Cardiac fibroblast (primary cell): Measurements from ENCODE around the gene STAU1.
"Not testable (repeated sequence)": the region's sequence is repeated elsewhere in the genome, so short reads cannot be mapped to it uniquely, and the experiment has no call there.

Experiments used
- DNase-seq, 2 donors: peaks; one replicate each; pipeline versions ENCODE4 v3.0.0 to v3.0.0-alpha.2; 2010; ENCODE audit warnings: low read depth in 2 of 2
- H3K4me3 ChIP-seq, 2 donors: replicated peaks in 1 of 2; 1 replicate in 1 of 2; 2 replicates in 1 of 2; pipeline ENCODE4 v1.5.1; 2011; ENCODE audit warnings: low read depth in 2 of 2, low read length in 2 of 2, mild to moderate bottlenecking in 2 of 2, moderate library complexity in 1 of 2
- TF ChIP-seq, protein P1 (sequence below): IDR thresholded peaks from one replicate; pipeline ENCODE4 v1.5.1; 2011; ENCODE audit warnings: low read depth, mild to moderate bottlenecking, low read length, inconsistent platforms

STAU1 gene

DNA sequence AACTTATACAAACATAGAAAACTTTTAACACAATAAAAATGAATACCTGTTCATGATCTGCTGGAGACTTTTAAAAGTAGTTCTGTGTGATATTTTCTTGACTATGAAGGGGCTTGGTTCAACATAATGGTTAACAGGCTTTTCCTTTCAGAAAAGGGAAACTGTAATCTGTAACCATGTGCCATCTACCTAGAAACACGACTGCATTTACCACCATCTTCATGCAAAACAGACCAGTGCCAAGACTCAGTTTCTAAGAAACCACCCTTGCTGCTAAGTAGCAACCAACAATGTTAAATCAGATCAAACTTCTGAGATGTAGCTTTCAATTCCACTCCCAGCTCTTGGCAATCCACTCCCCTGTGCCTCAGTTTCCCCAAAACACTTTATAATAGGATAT is 15.7 kb downstream of the STAU1 start:
- H3K4me3 ChIP-seq: no peak overlapping the region
- no peak for DNase-seq
- TF ChIP-seq, protein P1, sequence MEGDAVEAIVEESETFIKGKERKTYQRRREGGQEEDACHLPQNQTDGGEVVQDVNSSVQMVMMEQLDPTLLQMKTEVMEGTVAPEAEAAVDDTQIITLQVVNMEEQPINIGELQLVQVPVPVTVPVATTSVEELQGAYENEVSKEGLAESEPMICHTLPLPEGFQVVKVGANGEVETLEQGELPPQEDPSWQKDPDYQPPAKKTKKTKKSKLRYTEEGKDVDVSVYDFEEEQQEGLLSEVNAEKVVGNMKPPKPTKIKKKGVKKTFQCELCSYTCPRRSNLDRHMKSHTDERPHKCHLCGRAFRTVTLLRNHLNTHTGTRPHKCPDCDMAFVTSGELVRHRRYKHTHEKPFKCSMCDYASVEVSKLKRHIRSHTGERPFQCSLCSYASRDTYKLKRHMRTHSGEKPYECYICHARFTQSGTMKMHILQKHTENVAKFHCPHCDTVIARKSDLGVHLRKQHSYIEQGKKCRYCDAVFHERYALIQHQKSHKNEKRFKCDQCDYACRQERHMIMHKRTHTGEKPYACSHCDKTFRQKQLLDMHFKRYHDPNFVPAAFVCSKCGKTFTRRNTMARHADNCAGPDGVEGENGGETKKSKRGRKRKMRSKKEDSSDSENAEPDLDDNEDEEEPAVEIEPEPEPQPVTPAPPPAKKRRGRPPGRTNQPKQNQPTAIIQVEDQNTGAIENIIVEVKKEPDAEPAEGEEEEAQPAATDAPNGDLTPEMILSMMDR: no peak

DNA sequence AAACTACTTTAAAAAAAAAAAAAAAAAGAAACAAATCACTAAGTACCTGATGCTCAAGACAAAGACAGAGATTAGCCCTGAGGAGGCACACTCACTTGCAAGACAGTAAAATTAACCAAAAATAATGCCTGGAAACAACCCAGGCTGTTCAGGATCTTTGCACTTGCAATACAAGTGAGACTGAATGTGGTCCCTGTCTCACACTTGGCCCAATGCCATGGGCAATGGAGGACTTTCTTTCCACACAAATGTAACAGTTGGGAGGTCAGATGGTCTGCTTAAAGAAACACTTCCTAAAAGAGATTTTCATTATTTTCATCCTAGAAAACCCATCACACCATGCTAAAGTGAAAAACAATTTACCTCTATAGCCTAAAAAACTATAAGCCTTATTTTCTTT is 16.2 kb downstream of the STAU1 start:
- H3K4me3 ChIP-seq: no peak overlapping the region
- TF ChIP-seq, protein P1: no peak
- DNase-seq: no peak

DNA sequence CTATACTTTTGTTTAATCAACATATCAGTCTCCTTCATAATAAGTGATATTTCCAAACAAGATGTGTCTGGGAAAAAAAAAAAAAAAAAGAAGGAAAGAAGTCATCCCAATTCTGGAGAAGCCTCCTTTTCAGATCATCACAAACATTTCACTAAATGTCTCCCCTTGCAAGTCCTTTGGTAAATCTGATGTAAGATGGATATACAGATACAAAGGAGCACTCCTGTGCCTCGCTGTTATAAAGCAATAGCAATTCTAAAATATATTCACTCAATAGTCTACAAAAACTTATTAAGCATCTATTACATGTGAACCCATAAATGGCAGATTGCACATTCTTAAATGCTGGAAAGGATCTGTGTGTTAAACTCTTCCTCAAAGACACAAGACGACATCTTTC is 17.4 kb downstream of the STAU1 start:
- DNase-seq: no peak
- TF ChIP-seq, protein P1: no peak
- no peak overlapping the region for H3K4me3 ChIP-seq

DNA sequence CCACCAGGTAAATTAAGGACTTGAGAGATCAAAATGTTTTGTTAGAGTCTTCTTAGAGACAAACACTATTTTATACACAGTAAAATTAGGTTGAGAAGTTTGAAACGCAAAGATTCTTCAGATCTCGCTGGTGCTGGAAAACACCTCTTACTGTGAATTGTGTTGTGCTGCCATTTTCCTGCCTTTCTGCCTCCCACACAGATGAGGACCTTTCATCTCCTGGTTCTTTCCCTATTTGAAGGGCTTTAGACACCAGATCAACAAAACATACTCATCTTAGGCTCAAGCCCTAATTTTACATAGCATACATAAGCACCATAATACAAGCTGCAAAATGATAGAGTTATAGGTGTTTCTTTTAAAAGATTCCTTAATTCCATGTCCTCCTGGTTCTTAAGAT is 18.6 kb downstream of the STAU1 start:
- TF ChIP-seq, protein P1: no peak
- no peak for DNase-seq
- no peak overlapping the region for H3K4me3 ChIP-seq

DNA sequence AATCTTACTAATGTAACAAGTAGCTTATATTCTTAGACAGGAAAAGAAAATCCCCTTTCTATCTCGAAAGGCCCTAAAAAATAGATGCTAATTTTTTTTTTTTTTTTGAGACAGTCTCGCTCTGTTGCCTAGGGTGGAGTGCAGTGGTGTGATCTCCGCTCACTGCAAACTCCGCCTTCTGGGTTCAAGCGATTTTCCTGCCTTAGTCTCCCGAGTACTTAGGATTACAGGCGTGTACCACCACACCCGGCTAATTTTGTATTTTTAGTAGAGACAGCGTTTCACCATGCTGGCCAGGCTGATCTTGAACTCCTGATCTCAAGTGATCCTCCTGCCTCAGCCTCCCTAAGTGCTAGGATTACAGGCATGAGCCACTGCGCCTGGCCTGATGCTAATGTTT is 19.3 kb downstream of the STAU1 start:
- DNase-seq, H3K4me3 ChIP-seq: not testable (repeated sequence)

DNA sequence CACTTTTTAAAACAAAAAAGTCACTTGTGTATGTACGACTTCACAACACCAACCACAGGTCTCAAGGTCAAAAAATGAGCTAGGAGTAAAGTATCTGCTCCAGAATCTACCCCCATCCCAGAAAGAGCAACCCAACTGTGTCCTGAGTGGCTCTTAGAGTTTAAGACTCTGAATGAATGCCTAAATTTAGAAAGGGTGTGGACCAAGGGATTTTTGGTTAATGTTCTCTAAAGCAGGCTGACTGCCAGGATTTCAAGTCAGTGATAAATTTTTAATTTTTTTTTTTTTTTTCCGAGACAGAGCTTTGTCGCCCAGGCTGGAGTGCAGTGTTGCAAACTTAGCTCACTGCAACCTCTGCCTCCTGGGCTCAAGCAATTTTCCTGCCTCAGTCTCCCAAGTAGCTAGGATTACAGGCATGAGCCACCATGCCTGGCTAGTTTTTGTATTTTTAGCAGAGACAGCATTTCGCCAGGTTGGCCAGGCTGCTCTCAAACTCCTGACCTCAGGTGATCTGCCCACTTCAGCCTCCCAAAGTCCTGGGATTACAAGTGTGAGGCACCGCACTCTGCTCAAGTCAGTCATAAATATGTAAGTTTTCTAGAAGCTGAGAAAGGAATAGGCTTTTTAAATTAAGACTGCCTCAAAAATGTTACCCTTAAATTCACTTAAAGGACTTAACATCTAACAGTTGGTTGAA is 20.2 kb downstream of the STAU1 start:
- DNase-seq: peak; percentile 32 to 54
- TF ChIP-seq, protein P1: no peak
- no peak overlapping the region for H3K4me3 ChIP-seq

DNA sequence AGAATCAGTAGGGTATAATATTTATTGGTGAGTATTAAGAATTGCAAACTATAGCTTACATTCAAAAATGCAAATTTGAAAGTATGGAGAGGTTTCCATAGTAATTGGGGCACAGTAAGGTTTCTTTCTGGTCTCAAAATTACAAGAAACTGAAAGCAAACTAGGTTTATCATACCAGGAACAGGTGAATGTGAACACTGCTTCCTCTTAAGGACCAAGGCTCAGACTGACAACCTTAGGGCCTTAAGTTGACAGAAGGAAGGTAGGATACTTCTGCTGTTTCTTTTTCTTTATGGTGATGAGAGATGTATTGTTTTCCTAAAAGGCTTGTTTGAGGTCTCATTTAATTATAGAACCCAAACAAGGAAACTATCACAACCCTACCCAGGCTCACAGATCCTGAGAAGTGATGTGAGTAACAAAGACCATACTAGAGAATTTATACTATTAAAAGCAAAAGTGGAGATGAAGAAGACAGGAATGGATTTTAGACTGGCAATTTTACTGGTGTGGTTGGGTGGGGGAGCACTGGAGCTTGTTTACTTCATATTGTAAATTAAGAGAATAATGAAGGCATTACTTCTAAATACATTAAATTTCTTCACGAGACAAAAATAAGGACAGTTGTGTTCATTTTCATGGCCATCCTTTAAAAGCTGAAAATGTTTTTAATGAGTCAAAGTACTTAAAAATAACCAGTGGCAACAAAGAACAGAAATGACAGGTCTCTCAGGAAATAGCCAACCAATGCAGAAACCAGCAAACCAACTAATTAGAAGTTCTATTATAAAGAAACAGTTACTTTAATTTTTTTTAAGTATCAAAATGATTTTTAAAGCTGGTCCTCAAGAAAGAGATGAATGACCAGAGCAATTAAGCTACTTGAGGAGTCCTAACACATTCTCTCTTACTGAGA is 21.3 kb downstream of the STAU1 start:
- DNase-seq: no peak
- TF ChIP-seq, protein P1: no peak
- H3K4me3 ChIP-seq: no peak overlapping the region
